KMS-11 (cell line): ENCODE data around the gene INVS.

Experiments used
- H2AFZ ChIP-seq: fragments of 200-600 bp; sonication (generic); 2 replicates; pipeline ENCODE4 v1.6.1; 2016; ENCODE audit warnings: antibody characterized with exemption, mixed run types, low read depth
- H3K27ac ChIP-seq: fragments of 200-600 bp; sonication (generic); 2 replicates; pipeline ENCODE4 v1.6.1; 2016; ENCODE audit warnings: mild to moderate bottlenecking, mixed run types
- H3K27me3 ChIP-seq: fragments of 200-600 bp; sonication (generic); 2 replicates; pipeline ENCODE4 v1.6.1; 2017; ENCODE audit warnings: mild to moderate bottlenecking, low read depth, mixed run types, moderate library complexity; ENCODE audit not compliant: insufficient read depth
- H3K36me3 ChIP-seq: fragments of 200-600 bp; sonication (generic); 2 replicates; pipeline ENCODE4 v1.6.1; 2017; ENCODE audit warnings: mild to moderate bottlenecking, mixed run types; ENCODE audit not compliant: insufficient read depth
- H3K4me1 ChIP-seq: fragments of 200-600 bp; sonication (generic); 2 replicates; pipeline ENCODE4 v1.6.1; 2016; ENCODE audit warnings: mild to moderate bottlenecking, low read depth, mixed run types; ENCODE audit not compliant: poor library complexity, severe bottlenecking
- H3K4me2 ChIP-seq: fragments of 200-600 bp; sonication (generic); 2 replicates; pipeline ENCODE4 v1.7.0; 2016; ENCODE audit warnings: mild to moderate bottlenecking, mixed run types
- H3K4me3 ChIP-seq: fragments of 200-600 bp; sonication (generic); IDR thresholded peaks from 2 replicates; pipeline ENCODE4 v1.6.1; 2017; ENCODE audit warnings: low read depth, low read length, mixed read lengths; ENCODE audit not compliant: insufficient read depth
- H3K79me2 ChIP-seq: fragments of 200-600 bp; sonication (generic); 2 replicates; pipeline ENCODE4 v1.6.1; 2016; ENCODE audit warnings: low read depth, mixed run types; ENCODE audit not compliant: insufficient read depth
- H3K9ac ChIP-seq: fragments of 200-600 bp; sonication (generic); 2 replicates; pipeline ENCODE4 v1.6.1; 2016; ENCODE audit warnings: mild to moderate bottlenecking, mixed run types
- H4K20me1 ChIP-seq: fragments of 200-600 bp; sonication (generic); 2 replicates; pipeline ENCODE4 v1.6.1; 2016; ENCODE audit warnings: mild to moderate bottlenecking, mixed run types; ENCODE audit not compliant: insufficient read depth
- CTCF ChIP-seq: fragments of 200-600 bp; sonication (generic); conservative IDR thresholded peaks from 2 replicates; pipeline ENCODE4 v1.6.1; 2017; ENCODE audit warnings: low read depth, mild to moderate bottlenecking, antibody characterized with exemption, low read length, moderate library complexity, mixed read lengths

Gene INVS

GRCh38 chr9:100220936-100221335 lies 121.9 kb downstream of the INVS start:
- Histone ChIP-seq H3K27ac (no peak overlapping the region), H3K4me1 (peaks cover 34% of the 10 kb centered on the region), H3K27me3 (no peaks in the 10 kb centered on the region), H3K4me2 (peak overlapping the region; percentile 46), H3K36me3 (no peaks in the 10 kb centered on the region), H3K4me3 (no peak overlapping the region), H3K9ac (no peak overlapping the region), H2AFZ (no peak overlapping the region), H4K20me1 (no peaks in the 10 kb centered on the region), H3K79me2 (no peaks in the 10 kb centered on the region)
- TF ChIP-seq CTCF = no peak

DNA sequence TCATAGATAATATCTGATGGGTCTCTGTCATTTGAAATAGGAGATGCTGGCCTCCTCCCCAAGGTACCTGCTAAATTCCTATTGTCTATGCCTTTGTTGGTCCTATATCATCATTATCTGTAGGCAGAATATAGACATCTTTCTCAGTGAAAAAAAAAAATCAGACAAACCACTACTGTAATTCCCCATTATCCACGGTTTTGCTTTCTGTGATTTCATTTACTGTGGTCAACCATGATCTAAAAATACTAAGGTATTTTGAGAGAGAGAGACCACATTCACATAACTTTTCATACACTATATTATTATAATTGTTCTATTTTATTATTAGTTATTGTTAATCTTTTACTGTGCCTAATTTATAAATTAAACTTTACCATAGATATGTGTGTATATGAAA lies 122.5 kb downstream of the INVS start:
- no peak overlapping the region for H3K27ac ChIP-seq
- no peak for TF ChIP-seq CTCF
- H3K9ac ChIP-seq = no peak overlapping the region
- H3K36me3 ChIP-seq = no peaks in the 10 kb centered on the region
- no peak overlapping the region for H2AFZ ChIP-seq
- H3K27me3 ChIP-seq = no peaks in the 10 kb centered on the region
- no peaks in the 10 kb centered on the region for H3K79me2 ChIP-seq
- H3K4me3 ChIP-seq = no peak overlapping the region
- H4K20me1 ChIP-seq = no peaks in the 10 kb centered on the region
- peaks cover 34% of the 10 kb centered on the region for H3K4me1 ChIP-seq
- H3K4me2 ChIP-seq = peak overlapping the region; percentile 46

- Histone ChIP-seq H3K27me3 (no peaks in the 10 kb centered on the region), H3K4me3 (no peak overlapping the region), H3K79me2 (no peaks in the 10 kb centered on the region), H3K36me3 (no peaks in the 10 kb centered on the region), H2AFZ (no peak overlapping the region), H4K20me1 (no peaks in the 10 kb centered on the region), H3K4me2 (peak overlapping the region; percentile 46), H3K27ac (no peak overlapping the region), H3K9ac (no peak overlapping the region), H3K4me1 (peaks cover 34% of the 10 kb centered on the region)
- peak; percentile 35; the same call in 1 of the 2 replicates for TF ChIP-seq CTCF
These were observed 123.6 kb downstream of the INVS start for GRCh38 chr9:100222674-100223073.

DNA sequence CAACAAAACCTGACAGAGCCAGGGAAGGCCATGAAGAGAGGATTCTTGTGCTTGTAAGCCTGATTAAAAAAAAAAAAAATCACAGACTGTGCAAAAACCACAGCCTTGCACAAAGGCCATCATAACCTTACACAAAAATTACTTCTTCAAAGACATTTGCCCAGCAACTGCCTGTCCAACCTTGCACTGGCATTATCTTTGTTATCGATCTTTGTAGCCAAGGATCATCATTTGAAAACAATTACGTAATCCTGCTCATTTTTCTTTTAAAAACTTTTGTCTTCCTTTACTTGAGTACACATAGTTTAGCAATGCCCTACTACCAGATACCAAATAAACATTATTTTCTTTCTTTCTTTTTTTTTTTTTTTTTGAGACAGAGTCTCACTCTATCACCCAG lies 128.6 kb downstream of the INVS start:
- Histone ChIP-seq H2AFZ (no peak overlapping the region), H3K9ac (no peak overlapping the region), H3K27ac (no peak overlapping the region), H3K4me1 (peaks cover 1% of the 10 kb centered on the region), H3K27me3 (no peaks in the 10 kb centered on the region), H3K79me2 (no peaks in the 10 kb centered on the region), H4K20me1 (no peaks in the 10 kb centered on the region), H3K4me3 (no peak overlapping the region), H3K36me3 (no peaks in the 10 kb centered on the region), H3K4me2 (no peak overlapping the region)
- no peak for TF ChIP-seq CTCF
